ENCODE results near the gene NANOS3. TPM values are rescaled to one million over a fixed set of nuclear protein-coding genes. Genes with fewer than 3 reads are reported as not detected.

NANOS3 gene
- total and polyA plus RNA-seq, 9 of the 15 experiments (the other 6 are each of a cell fraction or from before 2014, with no cell fraction given), result not detected

- TF ChIP-seq YY1 (IDR thresholded peaks at IDR 0.05; ENCODE audit: borderline replicate concordance in 1 of 3, control insufficient read depth in 1 of 3, extremely low read depth in 1 of 3, insufficient read depth in 3 of 3, insufficient read length in 1 of 3, insufficient replicate concordance in 2 of 3, low read depth in 1 of 3, low read length in 2 of 3), result peak in 2 of 3 experiments; percentile 68 to 85
- TF ChIP-seq FOXP1 (CRISPR knock-in tag; IDR thresholded peaks at IDR 0.05), result no peak; the same call in 1 of the 2 replicates
- no peak for TF ChIP-seq ZNF347 (CRISPR knock-in tag; IDR thresholded peaks at IDR 0.05; ENCODE audit: low read depth)
- no peak for TF ChIP-seq SMC3 (conservative IDR thresholded peaks at IDR 0.05; ENCODE audit: insufficient read depth, low read depth, low read length)
- no peak for TF ChIP-seq PURB (CRISPR knock-in tag; IDR thresholded peaks at IDR 0.05; ENCODE audit: low read depth)
- TF ChIP-seq BMI1 (IDR thresholded peaks at IDR 0.05; ENCODE audit: low read length), result no peak
- TF ChIP-seq E2F3 (CRISPR knock-in tag; IDR thresholded peaks at IDR 0.05), result no peak
- peak; percentile 58 to 68 for TF ChIP-seq MAZ (CRISPR knock-in tag; conservative IDR thresholded peaks at IDR 0.05 in 1 of 2, IDR thresholded peaks at IDR 0.05 in 1 of 2)
- no peak for TF ChIP-seq NFXL1 (CRISPR knock-in tag; IDR thresholded peaks at IDR 0.05)
- no peak for TF ChIP-seq KAT8 (IDR thresholded peaks at IDR 0.05; ENCODE audit: low read depth)
- no peak for TF ChIP-seq L3MBTL2 (IDR thresholded peaks at IDR 0.05)
- no peak for TF ChIP-seq SIRT6 (IDR thresholded peaks at IDR 0.05; ENCODE audit: low read depth, low read length)
- TF ChIP-seq FOXJ2 (tag; IDR thresholded peaks at IDR 0.05), result peak; percentile 99
- TF ChIP-seq ZNF384 (IDR thresholded peaks at IDR 0.05; ENCODE audit: low read depth, low read length), result no peak
- TF ChIP-seq CSDE1 (IDR thresholded peaks at IDR 0.05), result no peak
- TF ChIP-seq ZNF408 (CRISPR knock-in tag; IDR thresholded peaks at IDR 0.05; ENCODE audit: low read depth), result no peak
- no peak for TF ChIP-seq TCF7L2 (IDR thresholded peaks at IDR 0.05; ENCODE audit: low read depth, low read length)
- no peak for TF ChIP-seq ZNF140 (CRISPR knock-in tag; IDR thresholded peaks at IDR 0.05)
- peak; percentile 96 for TF ChIP-seq GATAD2B (IDR thresholded peaks at IDR 0.05; ENCODE audit: borderline replicate concordance)
- peak; percentile 40; the same call in 1 of the 2 replicates for TF ChIP-seq BHLHE40 (IDR thresholded peaks at IDR 0.05; ENCODE audit: low read length)
- no peak for TF ChIP-seq IRF1 (CRISPR knock-in tag; IDR thresholded peaks at IDR 0.05; ENCODE audit: borderline replicate concordance)
- no peak for TF ChIP-seq CBX5 (IDR thresholded peaks at IDR 0.05; ENCODE audit: borderline replicate concordance, low read depth)
- no peak for TF ChIP-seq SRSF9 (IDR thresholded peaks at IDR 0.05; ENCODE audit: borderline replicate concordance, low read depth, low read length)
- TF ChIP-seq ERF (CRISPR knock-in tag; IDR thresholded peaks at IDR 0.05), result no peak
- no peak for TF ChIP-seq RFX7 (CRISPR knock-in tag; IDR thresholded peaks at IDR 0.05)
- no peak for TF ChIP-seq CREBBP (IDR thresholded peaks at IDR 0.05; ENCODE audit: low read depth, low read length)
- no peak for TF ChIP-seq HMG20B (CRISPR knock-in tag; IDR thresholded peaks at IDR 0.05)
These were observed 26.7 kb upstream of the NANOS3 start (continued) for GRCh38 chr19:13849991-13850909.
